Measurements from ENCODE around the gene GRIP2.

Gene GRIP2

DNA sequence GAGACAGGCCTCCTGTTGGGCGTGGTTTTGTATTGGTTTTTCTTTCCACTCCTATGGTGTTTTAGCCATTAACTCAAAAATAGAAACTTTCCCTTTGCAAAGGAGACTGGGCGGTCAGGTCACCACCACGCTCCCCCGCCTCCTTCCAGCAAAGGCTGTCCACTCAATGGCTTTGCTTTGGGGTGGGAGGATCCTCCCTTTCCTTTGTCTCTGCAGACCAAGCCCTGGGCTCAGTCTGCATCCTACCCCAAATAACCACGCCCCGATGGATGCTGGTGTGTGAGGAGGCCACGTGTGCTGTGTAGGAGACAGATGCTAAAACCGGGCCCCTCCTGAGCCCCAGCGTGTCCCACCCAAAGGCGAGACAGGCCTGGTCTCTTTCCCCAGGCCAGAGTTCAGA, 68.5 kb downstream of the GRIP2 start:
- DNase-seq (ENCODE audit: low read depth): no peak
- TF ChIP-seq, protein P1, sequence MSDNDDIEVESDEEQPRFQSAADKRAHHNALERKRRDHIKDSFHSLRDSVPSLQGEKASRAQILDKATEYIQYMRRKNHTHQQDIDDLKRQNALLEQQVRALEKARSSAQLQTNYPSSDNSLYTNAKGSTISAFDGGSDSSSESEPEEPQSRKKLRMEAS (IDR thresholded peaks at IDR 0.05; ENCODE audit: low read depth, low read length): no peak
- no peak for TF ChIP-seq POLR2A (IDR thresholded peaks at IDR 0.05; ENCODE audit: extremely low read depth, insufficient read length)
- TF ChIP-seq, protein P2, sequence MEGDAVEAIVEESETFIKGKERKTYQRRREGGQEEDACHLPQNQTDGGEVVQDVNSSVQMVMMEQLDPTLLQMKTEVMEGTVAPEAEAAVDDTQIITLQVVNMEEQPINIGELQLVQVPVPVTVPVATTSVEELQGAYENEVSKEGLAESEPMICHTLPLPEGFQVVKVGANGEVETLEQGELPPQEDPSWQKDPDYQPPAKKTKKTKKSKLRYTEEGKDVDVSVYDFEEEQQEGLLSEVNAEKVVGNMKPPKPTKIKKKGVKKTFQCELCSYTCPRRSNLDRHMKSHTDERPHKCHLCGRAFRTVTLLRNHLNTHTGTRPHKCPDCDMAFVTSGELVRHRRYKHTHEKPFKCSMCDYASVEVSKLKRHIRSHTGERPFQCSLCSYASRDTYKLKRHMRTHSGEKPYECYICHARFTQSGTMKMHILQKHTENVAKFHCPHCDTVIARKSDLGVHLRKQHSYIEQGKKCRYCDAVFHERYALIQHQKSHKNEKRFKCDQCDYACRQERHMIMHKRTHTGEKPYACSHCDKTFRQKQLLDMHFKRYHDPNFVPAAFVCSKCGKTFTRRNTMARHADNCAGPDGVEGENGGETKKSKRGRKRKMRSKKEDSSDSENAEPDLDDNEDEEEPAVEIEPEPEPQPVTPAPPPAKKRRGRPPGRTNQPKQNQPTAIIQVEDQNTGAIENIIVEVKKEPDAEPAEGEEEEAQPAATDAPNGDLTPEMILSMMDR (IDR thresholded peaks at IDR 0.05; ENCODE audit: low read depth, low read length): no peak
- TF ChIP-seq MYC (IDR thresholded peaks at IDR 0.05; ENCODE audit: low read depth, low read length): no peak
- H3K4me3 ChIP-seq (ENCODE audit: low read depth, low read length): no peak overlapping the region

DNA sequence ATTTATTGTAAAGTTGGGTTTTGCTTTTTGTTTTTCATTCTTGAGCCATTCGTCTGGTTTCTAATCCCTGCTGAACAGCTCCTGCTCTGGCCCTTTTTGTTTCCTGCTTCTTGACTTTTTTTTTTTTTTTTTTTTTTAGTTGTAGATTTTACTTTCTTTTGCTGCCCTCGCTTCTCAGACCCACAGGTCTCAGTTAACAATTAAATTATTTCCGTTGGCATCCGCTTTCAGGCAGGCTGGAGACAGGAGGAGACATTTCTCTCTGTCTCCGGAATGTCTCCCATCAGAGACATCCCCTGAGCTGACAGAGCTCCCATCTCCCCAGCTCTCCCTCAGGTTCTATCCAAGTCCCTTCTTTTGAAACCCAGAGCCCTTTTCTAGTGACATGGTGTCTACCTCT, 69.1 kb downstream of the GRIP2 start:
- no peak for DNase-seq (ENCODE audit: low read depth)
- H3K4me3 ChIP-seq (ENCODE audit: low read depth, low read length): no peak overlapping the region
- TF ChIP-seq, protein P1 (IDR thresholded peaks at IDR 0.05; ENCODE audit: low read depth, low read length): no peak
- TF ChIP-seq, protein P2 (IDR thresholded peaks at IDR 0.05; ENCODE audit: low read depth, low read length): no peak
- TF ChIP-seq MYC (IDR thresholded peaks at IDR 0.05; ENCODE audit: low read depth, low read length): no peak
- no peak for TF ChIP-seq POLR2A (IDR thresholded peaks at IDR 0.05; ENCODE audit: extremely low read depth, insufficient read length)

DNA sequence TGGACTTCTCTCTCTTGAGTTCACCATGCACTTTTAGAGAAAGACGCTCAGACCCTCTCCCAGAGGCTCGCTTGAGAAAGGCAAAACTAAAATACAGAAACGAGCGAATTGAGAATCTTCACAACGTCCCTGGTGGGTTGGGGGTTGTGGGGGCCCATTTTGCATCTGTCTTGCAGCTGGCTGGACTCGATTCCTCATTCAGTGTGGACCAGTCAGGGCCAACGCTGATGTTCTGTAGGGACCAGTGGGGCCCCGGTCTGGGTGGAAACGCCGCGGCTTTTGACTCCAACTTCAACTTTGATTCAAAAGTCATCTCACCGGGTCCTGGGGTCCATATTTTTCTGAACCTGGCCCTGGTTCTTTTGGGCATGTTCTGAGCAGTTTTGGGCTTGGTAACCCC, 69.7 kb downstream of the GRIP2 start:
- no peak overlapping the region for H3K4me3 ChIP-seq (ENCODE audit: low read depth, low read length)
- DNase-seq (ENCODE audit: low read depth): no peak
- TF ChIP-seq POLR2A (IDR thresholded peaks at IDR 0.05; ENCODE audit: extremely low read depth, insufficient read length) (no peak), MYC (IDR thresholded peaks at IDR 0.05; ENCODE audit: low read depth, low read length) (no peak)
- TF ChIP-seq, protein P2 (IDR thresholded peaks at IDR 0.05; ENCODE audit: low read depth, low read length): no peak
- TF ChIP-seq, protein P1 (IDR thresholded peaks at IDR 0.05; ENCODE audit: low read depth, low read length): no peak

DNA sequence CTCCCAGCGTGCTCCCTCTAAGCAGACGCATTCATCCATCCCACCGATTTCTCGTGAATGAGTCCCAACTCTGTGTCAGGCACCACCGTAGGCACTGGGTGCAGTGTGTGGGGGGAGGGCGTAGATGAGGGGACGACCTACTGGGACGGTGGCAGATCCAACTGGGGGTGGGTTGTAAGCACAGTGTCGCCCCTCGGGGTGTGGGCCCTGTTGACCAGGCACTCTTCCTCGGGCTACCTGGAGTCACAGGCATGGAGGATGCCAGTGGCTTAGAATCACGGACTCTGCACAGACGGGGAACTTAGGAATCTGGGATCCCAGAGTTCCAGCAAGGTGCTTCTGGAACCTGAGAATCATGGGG, 71.5 kb downstream of the GRIP2 start:
- H3K4me3 ChIP-seq (ENCODE audit: low read depth, low read length): no peak overlapping the region
- no peak for DNase-seq (ENCODE audit: low read depth)
- TF ChIP-seq POLR2A (IDR thresholded peaks at IDR 0.05; ENCODE audit: extremely low read depth, insufficient read length): no peak
- no peak for TF ChIP-seq MYC (IDR thresholded peaks at IDR 0.05; ENCODE audit: low read depth, low read length)
- TF ChIP-seq, protein P2 (IDR thresholded peaks at IDR 0.05; ENCODE audit: low read depth, low read length): no peak
- TF ChIP-seq, protein P1 (IDR thresholded peaks at IDR 0.05; ENCODE audit: low read depth, low read length): no peak

DNA sequence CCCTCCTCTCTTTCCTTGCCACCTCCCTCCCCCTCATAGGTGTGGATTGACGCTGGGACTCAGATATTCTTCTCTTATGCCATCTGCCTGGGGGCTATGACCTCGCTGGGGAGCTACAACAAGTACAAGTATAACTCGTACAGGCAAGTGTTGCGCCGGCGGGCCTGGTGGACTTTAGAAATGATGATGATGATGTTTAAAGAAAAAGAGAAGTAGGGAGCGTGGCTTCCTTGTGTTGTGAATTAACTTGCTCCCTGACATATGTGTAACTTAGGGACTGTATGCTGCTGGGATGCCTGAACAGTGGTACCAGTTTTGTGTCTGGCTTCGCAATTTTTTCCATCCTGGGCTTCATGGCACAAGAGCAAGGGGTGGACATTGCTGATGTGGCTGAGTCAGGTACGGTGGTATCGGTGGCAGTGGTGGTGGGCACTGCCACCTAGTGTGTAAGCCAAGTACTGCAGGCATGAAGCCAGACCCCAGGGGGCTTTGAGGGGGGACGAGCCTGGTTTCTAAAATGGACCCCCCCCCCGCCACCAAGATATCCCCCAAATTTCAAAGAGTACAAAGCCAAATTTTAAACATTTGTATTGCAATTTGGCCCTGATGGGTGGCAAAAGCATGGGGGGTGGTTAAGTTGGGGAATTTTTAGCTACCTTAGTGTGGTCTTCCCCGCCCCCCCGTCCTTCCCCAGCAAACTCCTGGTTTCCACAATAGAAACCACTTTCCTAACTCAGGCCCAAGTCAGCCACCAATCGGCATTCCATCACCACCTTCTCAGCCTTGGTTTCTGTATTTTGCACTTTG, 72.1 kb downstream of the GRIP2 start:
- peak; percentile 53 for DNase-seq (ENCODE audit: low read depth)

More for the DNA sequence above, 72.1 kb downstream of the GRIP2 start:
- TF ChIP-seq, protein P2 (IDR thresholded peaks at IDR 0.05; ENCODE audit: low read depth, low read length): peak; percentile 81
- TF ChIP-seq MYC (IDR thresholded peaks at IDR 0.05; ENCODE audit: low read depth, low read length): no peak
- H3K4me3 ChIP-seq (ENCODE audit: low read depth, low read length): no peak overlapping the region
